ENCODE measurements around the gene XPR1. TPM values are rescaled to one million over a fixed set of nuclear protein-coding genes. Genes with fewer than 3 reads are reported as not detected.

The XPR1 gene
- total RNA-seq, 4 donors from 2014 or later: 29.4 to 42.2 (median 33.7) TPM

DNA sequence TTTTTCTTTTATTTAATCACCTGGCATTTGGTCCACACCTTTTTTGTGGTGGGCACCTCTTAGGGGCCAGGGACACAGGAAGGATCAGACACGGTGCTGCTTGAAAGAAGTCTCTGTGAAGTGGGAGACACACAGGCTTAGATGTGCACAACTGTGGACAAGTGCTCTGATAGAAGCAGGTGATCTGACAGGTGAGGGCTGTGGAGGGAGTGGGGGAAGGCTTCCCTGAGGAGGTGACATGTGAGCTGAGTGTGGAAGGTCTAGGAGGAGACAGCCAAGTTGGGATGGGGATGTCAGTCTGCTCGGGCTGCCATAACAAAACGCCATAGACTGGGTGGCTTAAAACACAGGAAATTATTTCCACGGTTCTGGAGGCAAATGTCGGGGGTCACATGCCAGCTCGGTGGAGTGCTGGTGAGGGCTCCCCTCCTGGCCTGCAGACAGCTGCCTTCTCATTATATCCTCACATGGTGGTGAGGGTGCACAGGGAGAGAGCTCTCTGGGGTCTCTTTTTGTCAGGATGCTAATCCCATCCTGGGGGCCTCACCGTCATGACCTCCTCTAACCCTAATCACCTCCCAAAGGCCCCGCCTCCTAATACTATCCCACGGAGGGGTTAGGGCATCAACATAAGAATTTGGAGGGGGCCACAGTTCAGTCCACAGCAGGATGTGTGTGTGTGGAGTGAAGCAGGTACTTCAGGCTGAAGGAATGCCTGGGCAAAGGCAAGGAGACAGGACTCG, 275.7 kb downstream of the XPR1 start:
- Histone ChIP-seq H3K9me3 (no peaks in the 10 kb centered on the region), H3K27me3 (no peaks in the 10 kb centered on the region), H3K4me3 (replicated peaks in 1 of 3) (no peak overlapping the region), H3K36me3 (no peaks in the 10 kb centered on the region), H3K27ac (no peak overlapping the region), H3K4me1 (peaks cover 0 to 6% of the 10 kb centered on the region in 2 donors)
- no peak for DNase-seq
- TF ChIP-seq, protein P1, sequence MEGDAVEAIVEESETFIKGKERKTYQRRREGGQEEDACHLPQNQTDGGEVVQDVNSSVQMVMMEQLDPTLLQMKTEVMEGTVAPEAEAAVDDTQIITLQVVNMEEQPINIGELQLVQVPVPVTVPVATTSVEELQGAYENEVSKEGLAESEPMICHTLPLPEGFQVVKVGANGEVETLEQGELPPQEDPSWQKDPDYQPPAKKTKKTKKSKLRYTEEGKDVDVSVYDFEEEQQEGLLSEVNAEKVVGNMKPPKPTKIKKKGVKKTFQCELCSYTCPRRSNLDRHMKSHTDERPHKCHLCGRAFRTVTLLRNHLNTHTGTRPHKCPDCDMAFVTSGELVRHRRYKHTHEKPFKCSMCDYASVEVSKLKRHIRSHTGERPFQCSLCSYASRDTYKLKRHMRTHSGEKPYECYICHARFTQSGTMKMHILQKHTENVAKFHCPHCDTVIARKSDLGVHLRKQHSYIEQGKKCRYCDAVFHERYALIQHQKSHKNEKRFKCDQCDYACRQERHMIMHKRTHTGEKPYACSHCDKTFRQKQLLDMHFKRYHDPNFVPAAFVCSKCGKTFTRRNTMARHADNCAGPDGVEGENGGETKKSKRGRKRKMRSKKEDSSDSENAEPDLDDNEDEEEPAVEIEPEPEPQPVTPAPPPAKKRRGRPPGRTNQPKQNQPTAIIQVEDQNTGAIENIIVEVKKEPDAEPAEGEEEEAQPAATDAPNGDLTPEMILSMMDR (IDR thresholded peaks at IDR 0.05): no peak
- TF ChIP-seq POLR2A (IDR thresholded peaks at IDR 0.05): no peak
- 73 to 82% methylated on average over 9 to 10 of the region's 10 CpGs for WGBS, 2 donors
- intact Hi-C loops (cut with DNase I): no loop called here

- intact Hi-C loops (cut with DNase I): no loop called here
- Histone ChIP-seq H3K27ac (no peak overlapping the region), H3K4me3 (replicated peaks in 1 of 3) (no peak overlapping the region), H3K9me3 (no peaks in the 10 kb centered on the region), H3K27me3 (no peaks in the 10 kb centered on the region), H3K4me1 (peaks cover 0 to 6% of the 10 kb centered on the region in 2 donors), H3K36me3 (no peaks in the 10 kb centered on the region)
- WGBS, 2 donors: 89 to 91% methylated on average over 14 to 15 of the region's 15 CpGs
- no peak for DNase-seq
- no peak for TF ChIP-seq POLR2A (IDR thresholded peaks at IDR 0.05)
- TF ChIP-seq, protein P1 (IDR thresholded peaks at IDR 0.05): no peak
These were observed 276.4 kb downstream of the XPR1 start for GRCh38 chr1:180908074-180908765.

DNA sequence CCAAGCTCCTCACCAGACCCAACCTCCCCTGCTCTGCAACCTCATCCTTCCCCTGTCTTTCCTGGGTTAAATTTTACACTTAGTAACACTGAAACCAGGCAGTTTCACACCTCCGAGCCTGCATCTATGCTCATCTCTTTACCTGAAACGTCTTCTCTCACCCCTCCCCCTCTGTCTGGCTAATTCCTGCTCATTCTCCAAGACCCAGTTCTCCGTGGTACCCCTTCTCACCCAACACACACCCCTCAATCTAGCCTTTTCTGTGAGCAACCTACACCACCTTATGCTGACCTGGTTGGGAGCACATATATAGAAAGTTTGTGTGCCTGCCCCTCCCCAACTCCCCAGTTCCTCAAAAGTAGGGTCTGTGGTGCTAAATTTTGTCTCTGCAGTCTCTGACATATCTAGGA, 277.2 kb downstream of the XPR1 start:
- Histone ChIP-seq H3K9me3 (no peaks in the 10 kb centered on the region), H3K27ac (no peak overlapping the region), H3K27me3 (no peaks in the 10 kb centered on the region), H3K4me3 (replicated peaks in 1 of 3) (no peak overlapping the region), H3K36me3 (no peaks in the 10 kb centered on the region), H3K4me1 (peaks cover 0 to 6% of the 10 kb centered on the region in 2 donors)
- no peak for TF ChIP-seq POLR2A (IDR thresholded peaks at IDR 0.05)
- TF ChIP-seq, protein P1 (IDR thresholded peaks at IDR 0.05): no peak
- DNase-seq: no peak
- WGBS, 2 donors: 92 to 94% methylated on average over 3 of the region's 3 CpGs
- intact Hi-C loops (cut with DNase I): no loop called here

GRCh38 chr1:180909462-180909976, 277.7 kb downstream of the XPR1 start:
- intact Hi-C loops (cut with DNase I): no loop called here
- WGBS, 2 donors: 82 to 85% methylated on average over 5 of the region's 5 CpGs
- TF ChIP-seq POLR2A (IDR thresholded peaks at IDR 0.05): no peak
- TF ChIP-seq, protein P1 (IDR thresholded peaks at IDR 0.05): no peak
- DNase-seq: no peak
- H3K9me3 ChIP-seq: no peaks in the 10 kb centered on the region
- no peaks in the 10 kb centered on the region for H3K36me3 ChIP-seq
- peaks cover 0 to 6% of the 10 kb centered on the region in 2 donors for H3K4me1 ChIP-seq
- H3K4me3 ChIP-seq (replicated peaks in 1 of 3): no peak overlapping the region
- no peaks in the 10 kb centered on the region for H3K27me3 ChIP-seq
- no peak overlapping the region for H3K27ac ChIP-seq
